Adrenal gland (tissue), 5 donors: Measurements from ENCODE around the gene EHD3.

Experiments used
- POLR2A ChIP-seq, 2 donors: fragments of 450-650 bp; IDR thresholded peaks; one replicate each; pipeline ENCODE4 v1.6.1; 2017; ENCODE audit warnings: antibody characterized with exemption in 2 of 2, mild to moderate bottlenecking in 2 of 2, moderate library complexity in 1 of 2
- TF ChIP-seq, protein P1 (sequence below), 6 experiments: fragments of 450-650 bp in 4 of 6; fragments of 200-600 bp in 2 of 6; sonication (generic) in 1 of 6; IDR thresholded peaks; 1 replicate in 5 of 6; 2 replicates in 1 of 6; pipeline versions ENCODE4 v1.5.1 to v1.8.0; 2016 to 2021; ENCODE audit warnings: antibody characterized with exemption in 6 of 6, mild to moderate bottlenecking in 2 of 6, moderate library complexity in 1 of 6
- donor health status: DM: no; HTN: no; CAD: no.

DNA sequence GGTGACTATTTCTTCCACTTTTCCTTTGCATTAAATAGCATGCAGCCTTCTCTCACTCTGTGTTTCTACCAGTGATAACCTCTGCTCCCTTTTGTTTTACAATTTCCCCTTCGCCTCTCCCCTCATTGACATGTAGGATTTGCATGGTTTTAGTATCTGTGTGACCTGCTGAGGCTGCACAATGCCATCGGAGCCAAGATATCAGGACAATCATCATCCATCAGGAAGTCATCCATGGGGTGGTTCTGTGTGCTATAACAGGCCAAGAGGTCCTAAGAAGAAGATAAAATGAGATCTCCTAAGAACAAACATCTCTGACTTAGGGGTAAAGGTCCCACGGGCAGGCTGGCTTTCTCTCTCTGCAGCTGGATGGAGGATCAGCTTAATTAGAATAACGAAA, 65.6 kb downstream of the EHD3 start:
- no peak for TF ChIP-seq POLR2A (IDR thresholded peaks at IDR 0.05)
- TF ChIP-seq, protein P1, sequence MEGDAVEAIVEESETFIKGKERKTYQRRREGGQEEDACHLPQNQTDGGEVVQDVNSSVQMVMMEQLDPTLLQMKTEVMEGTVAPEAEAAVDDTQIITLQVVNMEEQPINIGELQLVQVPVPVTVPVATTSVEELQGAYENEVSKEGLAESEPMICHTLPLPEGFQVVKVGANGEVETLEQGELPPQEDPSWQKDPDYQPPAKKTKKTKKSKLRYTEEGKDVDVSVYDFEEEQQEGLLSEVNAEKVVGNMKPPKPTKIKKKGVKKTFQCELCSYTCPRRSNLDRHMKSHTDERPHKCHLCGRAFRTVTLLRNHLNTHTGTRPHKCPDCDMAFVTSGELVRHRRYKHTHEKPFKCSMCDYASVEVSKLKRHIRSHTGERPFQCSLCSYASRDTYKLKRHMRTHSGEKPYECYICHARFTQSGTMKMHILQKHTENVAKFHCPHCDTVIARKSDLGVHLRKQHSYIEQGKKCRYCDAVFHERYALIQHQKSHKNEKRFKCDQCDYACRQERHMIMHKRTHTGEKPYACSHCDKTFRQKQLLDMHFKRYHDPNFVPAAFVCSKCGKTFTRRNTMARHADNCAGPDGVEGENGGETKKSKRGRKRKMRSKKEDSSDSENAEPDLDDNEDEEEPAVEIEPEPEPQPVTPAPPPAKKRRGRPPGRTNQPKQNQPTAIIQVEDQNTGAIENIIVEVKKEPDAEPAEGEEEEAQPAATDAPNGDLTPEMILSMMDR (IDR thresholded peaks at IDR 0.05), result no peak
